ENCODE results near the gene FADS2.

Gene FADS2

DNA sequence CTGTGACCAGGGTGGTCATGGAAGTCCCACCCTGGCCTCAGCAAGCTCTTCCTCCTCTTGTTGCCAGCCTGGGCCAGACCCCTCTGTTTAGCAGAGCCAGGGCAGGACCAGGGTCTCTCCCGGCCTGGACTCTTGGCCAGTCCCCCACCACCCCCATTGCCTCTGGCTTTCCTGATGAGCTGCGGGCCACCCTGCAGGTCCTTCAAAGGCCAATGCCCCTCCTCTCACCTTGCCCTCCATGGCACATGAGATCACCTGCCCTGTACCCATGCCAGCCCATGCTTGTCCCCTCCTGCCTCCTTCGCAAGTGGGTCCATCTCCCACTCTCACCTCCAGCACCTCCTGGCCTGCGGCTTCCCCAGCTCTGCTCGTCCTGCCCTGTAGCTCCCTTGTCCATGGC lies 10.4 kb downstream of the FADS2 start:
- no peak for DNase-seq
- in situ Hi-C loops (cut with HindIII; ENCODE audit: low pct_ligation_motif_present, low pct_unique_long_range_greater_than_20kb, low sequenced_read_pairs), result no loop called here

DNA sequence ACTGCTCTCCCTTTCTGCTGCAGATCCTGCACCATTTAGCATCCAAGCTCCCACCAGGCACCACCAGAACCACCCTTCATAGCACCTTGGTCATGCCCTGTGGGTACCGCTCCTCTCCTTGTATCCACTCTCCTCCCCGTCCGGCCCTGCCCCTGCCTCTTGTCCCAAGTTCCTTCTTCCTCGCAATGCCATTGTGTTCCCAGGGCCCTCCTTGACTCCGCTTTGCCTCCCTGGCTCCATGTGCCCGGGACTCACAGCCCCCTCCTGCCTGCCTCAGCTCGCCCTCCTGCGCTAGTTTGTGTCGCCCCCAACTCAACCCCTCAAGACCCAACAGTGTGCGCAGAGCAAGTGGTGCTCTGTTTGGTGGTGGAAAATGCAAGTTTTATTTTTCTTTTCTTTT lies 10.8 kb downstream of the FADS2 start:
- no peak for DNase-seq
- in situ Hi-C loops (cut with HindIII; ENCODE audit: low pct_ligation_motif_present, low pct_unique_long_range_greater_than_20kb, low sequenced_read_pairs), result no loop called here

DNA sequence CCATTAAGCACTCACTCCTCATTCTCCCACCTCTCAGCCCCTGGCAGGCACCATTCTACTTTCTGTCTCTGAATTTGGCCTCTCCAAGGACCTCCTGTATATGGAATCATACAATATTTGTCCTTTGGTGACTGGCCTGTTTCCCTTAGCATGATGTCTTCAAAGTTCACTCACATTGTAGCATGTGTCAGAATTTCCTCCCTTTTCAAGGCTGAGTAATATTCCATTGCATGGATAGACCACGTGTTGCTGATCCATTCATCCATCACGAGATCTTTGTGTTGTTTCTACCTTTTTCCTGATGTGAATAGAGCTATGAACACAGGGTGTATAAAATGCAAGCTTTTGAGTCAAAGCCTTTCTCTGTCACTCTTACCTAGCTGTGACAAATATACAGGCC lies 11.6 kb downstream of the FADS2 start:
- in situ Hi-C loops (cut with HindIII; ENCODE audit: low pct_ligation_motif_present, low pct_unique_long_range_greater_than_20kb, low sequenced_read_pairs), result no loop called here
- DNase-seq, result no peak

DNA sequence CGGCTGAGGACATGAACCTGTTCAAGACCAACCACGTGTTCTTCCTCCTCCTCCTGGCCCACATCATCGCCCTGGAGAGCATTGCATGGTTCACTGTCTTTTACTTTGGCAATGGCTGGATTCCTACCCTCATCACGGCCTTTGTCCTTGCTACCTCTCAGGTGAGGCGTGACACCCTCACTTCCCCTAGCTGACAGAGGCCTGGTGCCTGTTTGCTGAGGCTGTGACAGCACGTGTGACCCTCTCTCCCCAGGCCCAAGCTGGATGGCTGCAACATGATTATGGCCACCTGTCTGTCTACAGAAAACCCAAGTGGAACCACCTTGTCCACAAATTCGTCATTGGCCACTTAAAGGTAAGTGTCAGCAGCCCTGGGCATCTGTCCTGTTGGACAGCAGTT lies 12.3 kb downstream of the FADS2 start:
- in situ Hi-C loops (cut with HindIII; ENCODE audit: low pct_ligation_motif_present, low pct_unique_long_range_greater_than_20kb, low sequenced_read_pairs), result no loop called here
- no peak for DNase-seq

DNA sequence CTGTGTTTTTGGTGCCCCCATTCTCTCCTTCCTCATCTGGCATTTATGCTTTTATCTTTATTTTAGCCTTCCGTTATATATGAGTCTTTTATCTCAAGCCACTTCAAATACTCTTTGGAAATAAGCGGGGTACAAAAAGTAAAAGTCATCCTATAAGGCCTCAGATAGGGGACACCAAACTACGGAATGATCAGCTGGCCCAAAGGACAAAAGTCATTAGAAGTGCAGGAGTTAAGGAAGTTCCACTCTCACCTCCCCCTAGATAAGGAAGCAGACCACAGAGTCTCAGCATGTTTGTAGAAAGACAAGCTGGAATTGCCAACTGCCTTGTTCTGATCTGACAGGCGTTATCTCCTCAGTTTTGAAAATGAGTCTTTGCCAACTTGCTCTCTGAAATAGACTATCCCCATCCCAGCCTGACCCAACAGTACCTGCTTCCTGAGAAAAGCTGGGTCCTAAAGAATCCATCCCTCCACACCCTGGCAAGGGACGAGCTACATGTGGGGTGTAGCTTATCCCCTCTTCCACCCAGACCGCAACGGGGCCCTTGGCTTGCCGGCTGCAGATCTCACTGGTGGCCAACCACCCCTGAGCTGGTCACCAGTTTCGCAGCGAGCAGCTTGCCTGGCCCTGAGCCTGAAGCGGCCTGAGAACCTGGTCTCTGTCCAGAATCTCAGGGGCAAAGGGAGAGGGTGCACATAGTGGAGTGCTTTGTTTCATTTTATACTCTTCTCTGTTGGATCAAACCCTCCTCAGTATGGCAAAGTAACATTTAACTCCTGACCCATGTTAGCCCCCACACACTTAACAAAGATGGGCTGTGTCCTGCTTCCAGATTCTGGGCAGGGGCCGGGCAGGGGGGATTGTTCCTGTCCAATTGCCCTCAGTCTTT lies 13.8 kb downstream of the FADS2 start:
- no peak for DNase-seq
- in situ Hi-C loops (cut with HindIII; ENCODE audit: low pct_ligation_motif_present, low pct_unique_long_range_greater_than_20kb, low sequenced_read_pairs), result no loop called here

DNA sequence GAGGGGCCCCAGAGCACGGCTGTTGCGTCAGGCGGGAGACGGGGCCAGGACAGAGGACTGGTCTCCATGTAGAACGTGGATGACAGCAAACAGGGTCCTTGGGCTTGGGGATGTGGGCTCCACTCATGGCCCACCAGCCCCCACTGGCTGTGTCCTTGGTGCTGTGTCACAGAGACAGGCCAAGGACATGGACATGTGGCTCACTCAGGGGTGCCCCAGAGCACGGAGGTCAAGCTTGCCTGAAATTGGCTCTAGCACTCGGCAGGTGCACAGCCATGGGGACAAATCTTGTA lies 14.4 kb downstream of the FADS2 start:
- in situ Hi-C loops (cut with HindIII; ENCODE audit: low pct_ligation_motif_present, low pct_unique_long_range_greater_than_20kb, low sequenced_read_pairs), result no loop called here
- no peak for DNase-seq

DNA sequence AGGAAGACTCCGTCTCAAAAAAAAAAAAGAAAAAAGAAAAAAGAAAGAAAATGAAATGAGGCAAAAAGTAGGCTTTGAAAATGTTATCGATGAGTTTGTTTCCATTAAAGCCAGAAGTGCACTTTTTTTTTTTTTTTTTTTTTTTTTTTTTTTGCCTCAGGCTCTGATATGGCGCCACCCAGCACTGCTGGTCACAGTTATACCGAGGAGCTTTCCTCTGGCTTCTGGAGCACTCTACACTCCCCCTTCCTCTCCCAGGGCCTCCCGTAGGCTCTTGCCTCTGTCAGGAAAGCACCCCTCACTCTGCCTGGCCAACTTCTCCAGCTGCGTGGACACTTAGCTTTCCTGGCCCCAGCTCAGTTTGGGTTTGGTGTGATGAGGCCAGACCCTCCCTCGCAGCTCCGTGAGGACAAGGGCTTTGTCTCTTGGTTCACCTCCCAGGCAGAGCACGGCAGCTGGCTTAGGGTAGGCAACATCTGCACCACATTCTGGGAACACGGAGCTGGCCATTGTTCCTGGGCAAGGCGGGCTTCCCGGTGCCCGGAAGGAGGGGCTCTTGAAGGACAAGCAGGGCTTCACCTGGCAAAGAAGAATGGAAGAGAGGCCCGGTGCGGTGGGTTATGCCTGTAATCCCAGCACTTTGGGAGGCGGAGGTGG lies 16.9 kb downstream of the FADS2 start:
- DNase-seq, result no peak
- in situ Hi-C loops (cut with HindIII; ENCODE audit: low pct_ligation_motif_present, low pct_unique_long_range_greater_than_20kb, low sequenced_read_pairs), result no loop called here

DNA sequence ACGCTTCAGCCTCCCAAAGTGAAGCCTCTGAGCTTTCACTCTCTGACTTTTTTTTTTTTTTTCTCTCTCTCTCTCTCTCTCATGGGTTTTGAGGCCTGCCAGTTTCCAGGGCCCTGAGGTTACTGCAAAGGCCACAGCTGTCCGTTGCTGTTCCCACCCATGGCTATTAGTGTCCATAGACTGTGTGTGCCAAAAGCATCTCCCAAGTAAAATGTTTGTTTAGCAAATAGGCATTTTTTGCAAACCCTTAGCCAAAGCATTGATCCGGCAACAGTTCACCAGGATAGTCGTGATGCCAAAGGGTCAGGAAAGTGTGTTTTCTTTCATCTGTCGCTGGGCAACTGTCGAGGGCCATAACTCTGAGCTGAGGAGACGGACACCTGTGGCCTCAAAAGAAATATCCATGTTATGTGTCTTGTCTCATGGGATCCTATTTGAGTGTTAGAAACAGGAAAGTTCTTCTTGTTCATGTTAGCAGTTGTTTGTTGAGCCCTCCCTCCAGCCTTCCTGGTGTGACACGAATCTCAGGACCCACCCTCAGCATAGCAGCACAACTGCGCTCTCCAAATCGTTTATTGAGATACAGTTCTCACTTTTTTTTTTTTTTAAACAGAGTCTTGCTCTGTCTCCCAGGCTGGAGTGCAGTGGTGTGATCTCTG lies 18.4 kb downstream of the FADS2 start:
- DNase-seq, result no peak
- in situ Hi-C loops (cut with HindIII; ENCODE audit: low pct_ligation_motif_present, low pct_unique_long_range_greater_than_20kb, low sequenced_read_pairs), result no loop called here

DNA sequence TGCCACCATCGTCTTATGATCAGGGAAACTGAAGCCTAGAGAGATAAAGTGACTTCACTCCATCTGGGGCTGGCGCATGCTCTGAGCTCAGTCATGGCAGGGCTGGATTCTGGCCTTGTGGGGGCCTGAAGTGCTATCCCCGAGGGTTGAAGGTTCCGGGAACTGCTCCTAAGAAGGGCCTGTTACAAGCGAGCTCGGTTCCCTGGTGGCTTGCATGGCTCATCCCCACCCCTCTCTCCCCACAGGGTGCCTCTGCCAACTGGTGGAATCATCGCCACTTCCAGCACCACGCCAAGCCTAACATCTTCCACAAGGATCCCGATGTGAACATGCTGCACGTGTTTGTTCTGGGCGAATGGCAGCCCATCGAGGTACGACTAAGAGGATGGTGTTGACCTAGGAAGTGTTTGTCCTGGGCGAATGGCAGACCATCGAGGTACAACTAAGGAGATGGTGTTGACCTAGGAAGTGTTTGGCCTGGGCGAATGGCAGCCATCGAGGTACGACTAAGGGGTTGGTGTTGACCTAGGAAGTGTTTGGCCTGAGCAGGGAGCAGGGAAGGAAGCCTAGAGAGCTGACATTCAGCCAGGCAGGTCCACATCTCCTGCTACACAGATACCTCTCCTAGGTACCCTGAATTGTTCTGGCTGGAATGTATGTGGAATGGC lies 19.9 kb downstream of the FADS2 start:
- in situ Hi-C loops (cut with HindIII; ENCODE audit: low pct_ligation_motif_present, low pct_unique_long_range_greater_than_20kb, low sequenced_read_pairs), result no loop called here
- no peak for DNase-seq

DNA sequence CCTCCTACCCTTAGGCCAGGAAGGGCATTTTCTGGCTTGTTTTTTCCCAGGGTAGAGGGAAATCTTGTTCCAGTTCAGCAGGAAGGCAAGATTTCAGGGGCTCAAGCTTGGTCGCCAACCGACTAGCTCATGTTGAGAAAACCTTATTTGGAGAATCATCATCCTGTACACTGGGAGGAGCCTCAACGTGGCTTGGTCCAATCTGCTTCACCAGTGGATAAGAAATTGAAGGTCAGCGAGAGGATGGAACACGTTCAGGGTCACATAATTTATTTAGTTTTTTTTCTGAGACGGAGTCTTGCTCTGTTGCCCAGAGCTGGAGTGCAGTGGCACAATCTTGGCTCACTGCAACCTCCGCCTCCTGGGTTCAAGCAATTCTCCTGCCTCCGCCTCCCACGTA lies 20.5 kb downstream of the FADS2 start:
- in situ Hi-C loops (cut with HindIII; ENCODE audit: low pct_ligation_motif_present, low pct_unique_long_range_greater_than_20kb, low sequenced_read_pairs), result no loop called here
- DNase-seq, result no peak

DNA sequence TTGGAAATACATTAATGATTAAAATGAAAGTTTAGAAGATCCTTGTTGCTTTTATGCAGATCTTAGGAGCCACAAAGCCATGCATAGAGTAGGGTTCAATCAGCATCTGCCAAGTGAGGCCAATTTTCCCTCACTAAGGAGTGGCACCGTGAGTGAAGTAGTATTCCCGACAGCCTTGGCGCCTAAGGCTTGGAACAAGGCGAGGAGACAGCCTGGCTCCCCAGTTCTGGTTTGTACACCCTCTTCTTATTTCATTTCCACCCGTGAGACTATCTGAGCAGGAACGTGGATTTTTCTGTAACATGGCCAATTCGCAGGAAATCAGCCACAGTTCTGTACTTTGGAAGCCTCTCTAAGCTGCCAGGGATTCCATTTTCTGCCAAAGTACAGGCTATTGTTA lies 22.6 kb downstream of the FADS2 start:
- DNase-seq, result no peak
- in situ Hi-C loops (cut with HindIII; ENCODE audit: low pct_ligation_motif_present, low pct_unique_long_range_greater_than_20kb, low sequenced_read_pairs), result no loop called here

DNA sequence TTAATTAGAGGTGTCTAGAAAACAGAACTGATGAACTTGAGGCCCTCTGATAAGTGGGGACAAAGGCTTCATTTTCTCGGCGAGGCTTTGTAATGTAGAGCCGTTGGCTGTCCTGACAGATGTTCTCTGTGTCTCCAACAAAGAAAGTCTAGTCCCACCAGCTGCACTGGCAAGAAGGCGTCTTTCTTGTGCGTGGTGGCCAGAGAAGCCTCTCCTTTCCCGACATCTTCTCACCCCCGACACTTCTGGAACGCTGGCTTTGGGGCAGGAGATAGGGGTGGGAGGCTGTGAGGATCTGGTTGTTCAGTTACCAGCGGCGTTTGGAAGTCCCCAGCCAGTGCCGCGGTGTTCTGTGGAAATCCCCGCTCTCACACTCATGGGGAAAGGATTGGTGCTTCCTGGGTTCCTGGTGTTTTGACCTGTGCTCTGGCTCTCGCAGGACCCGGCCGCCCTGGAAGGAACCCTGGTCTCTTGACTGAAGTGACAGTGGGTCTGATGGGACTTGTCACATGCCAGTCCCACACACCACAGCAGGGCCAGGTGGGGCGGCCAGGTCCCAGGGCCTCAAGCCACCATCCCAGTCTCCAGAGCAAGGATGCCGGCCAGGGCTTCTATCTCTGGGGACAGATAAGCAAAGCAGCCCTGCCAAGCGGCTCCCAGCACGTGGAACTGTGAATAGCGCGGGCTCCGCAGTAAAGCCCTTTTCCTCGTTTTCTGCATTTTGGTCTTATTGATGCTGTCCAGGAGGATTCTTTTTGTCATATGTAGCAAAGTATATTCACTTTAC lies 23.2 kb downstream of the FADS2 start:
- in situ Hi-C loops (cut with HindIII; ENCODE audit: low pct_ligation_motif_present, low pct_unique_long_range_greater_than_20kb, low sequenced_read_pairs), result no loop called here

DNA sequence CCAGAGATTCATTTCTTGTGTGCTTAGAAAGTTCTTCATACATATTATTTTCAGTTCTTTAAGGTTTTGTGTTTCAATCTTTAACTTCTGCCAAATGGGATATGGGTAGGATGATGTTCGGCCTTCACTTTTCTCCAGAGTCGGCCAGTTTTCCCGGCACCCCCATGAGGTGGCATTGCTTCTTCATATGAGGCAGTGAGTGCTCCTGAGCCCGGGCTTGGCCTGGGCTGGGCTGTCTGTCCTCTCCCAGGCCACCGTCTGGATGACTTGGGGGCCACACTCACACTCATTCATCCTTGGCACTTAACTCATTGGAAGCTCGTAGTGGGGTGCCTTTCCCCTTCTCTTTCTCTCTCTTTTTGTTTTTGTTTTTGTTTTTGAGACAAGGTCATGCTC lies 23.8 kb downstream of the FADS2 start:
- in situ Hi-C loops (cut with HindIII; ENCODE audit: low pct_ligation_motif_present, low pct_unique_long_range_greater_than_20kb, low sequenced_read_pairs), result no loop called here
- DNase-seq, result no peak

More for the DNA sequence above, 23.2 kb downstream of the FADS2 start:
- DNase-seq, result no peak

DNA sequence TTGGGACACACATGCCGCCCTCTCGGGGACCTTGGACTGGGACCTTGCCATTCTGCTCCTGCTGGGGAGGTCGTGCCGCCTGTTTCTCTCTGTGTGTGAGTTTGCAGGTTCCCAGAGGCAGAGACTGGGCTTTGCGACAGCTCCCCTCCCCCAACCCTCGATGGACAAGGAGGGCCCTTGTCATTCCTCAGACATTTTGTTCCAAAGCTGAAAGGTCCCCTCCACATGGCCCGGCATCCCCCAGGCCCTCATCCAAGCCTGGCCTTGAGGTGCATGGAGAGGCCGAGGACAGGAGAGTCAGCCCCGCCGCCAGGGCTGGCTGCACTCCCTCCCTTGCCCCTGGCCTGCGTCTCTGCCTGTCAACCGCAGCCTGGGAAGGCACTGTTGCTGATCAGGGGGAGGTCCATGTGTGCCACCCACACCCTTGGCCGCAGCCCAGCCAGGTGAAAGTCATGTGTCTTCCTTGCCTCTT lies 25.6 kb downstream of the FADS2 start:
- in situ Hi-C loops (cut with HindIII; ENCODE audit: low pct_ligation_motif_present, low pct_unique_long_range_greater_than_20kb, low sequenced_read_pairs), result no loop called here

DNA sequence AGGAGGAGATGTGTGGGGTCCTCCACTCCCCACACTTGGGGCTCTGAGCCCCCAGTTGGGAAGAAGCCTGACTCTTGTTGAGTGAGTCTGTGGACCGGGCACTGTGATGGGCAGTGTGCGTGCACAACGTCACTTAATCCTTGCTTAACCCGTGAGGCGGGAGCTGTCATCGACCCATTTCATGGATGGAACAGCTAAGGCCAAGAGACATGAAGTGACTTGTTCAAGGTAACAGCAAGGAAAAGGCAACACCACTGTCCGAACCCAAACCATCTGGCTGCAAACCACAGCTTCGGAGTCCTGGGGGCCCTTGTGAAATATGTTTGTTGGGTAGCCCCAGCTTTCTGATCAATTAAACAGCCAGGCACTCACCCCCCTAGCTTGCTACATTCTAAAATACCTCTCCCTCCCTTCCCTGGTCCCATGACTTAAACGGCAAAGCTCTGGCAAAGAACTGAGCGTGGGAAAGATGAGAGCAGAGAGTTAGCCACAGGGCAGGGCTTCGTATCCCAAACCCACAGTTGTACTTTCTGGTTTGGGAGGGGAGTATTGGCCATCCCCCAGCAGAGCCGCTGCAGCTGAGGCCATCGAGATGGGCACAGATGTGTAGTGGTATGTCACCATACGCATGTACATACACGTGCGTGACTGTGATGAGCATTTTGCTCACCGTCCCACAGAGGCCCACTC lies 26.3 kb downstream of the FADS2 start:
- in situ Hi-C loops (cut with HindIII; ENCODE audit: low pct_ligation_motif_present, low pct_unique_long_range_greater_than_20kb, low sequenced_read_pairs), result no loop called here
- DNase-seq, result no peak

More for the DNA sequence above, 25.6 kb downstream of the FADS2 start:
- no peak for DNase-seq

DNA sequence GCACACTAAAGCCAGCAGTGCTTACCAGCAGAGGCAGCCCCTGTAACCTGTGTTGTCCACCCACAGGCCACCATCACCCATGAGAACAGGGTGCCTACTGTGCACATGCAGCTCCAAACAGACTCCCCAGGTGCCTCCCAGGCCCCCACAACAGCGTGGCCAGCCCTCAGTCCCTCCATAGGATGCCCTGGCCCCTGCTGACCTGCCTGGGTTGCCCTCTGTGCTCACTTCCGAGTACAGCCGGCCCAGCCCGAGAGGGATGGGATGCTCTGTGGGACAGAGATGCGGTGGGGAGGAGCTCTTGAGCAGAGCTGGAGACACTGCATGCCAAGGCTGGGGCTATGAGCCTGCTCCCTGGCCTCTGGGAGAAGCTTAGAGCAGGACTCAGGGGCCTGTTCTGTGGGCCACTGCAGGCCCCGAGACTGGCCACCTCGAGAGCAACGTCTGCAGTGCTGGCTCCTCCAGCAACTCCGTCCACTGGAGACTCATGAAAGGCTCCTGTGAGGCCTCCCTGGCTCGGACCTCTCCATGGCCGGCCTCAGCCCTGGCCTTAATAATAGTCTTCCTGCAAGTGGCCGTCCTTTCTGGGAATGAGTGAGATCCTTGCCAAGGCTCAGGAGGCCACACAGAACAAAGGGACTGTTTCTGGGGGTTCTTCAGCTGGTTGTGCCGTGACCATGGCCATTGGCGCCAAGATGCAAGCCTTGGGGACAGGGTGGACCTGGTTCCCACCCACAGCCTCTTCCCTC lies 27.0 kb downstream of the FADS2 start:
- in situ Hi-C loops (cut with HindIII; ENCODE audit: low pct_ligation_motif_present, low pct_unique_long_range_greater_than_20kb, low sequenced_read_pairs), result no loop called here
- DNase-seq, result no peak

DNA sequence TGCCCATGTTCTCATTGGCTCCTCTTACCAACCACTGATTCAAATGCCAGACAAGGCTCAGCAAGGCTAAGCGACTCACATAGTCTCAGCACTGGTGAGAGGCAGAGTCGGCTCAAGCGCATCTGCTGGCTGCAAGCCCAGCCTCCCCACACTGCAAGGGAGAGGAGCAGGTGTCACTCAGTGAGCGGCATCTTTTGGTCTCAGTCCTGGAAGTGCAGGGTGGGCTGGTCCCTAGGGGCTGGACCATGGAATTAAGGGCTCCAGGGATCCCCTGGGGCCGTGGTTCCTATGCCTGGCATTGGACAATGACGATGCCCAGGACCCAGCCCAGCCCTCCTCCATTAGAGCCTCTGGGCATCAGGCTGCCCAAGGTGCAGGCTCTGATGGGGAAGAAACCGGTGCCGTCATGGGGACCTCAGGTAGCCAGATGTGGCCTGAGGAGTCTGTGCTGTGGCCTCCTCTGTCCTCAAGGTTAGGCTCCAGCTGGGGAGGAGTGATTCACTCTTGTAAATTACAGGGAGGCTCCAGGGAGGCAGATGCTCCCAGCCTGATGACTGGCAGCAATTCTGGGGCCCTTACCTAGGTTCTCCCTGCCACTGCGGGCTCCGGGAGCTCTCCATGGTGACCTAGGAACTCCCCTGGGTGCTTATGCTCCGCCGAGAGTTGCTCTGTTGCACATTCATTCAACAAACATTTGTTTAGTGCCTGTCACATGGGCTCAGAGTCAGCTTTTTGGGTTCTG lies 28.0 kb downstream of the FADS2 start:
- in situ Hi-C loops (cut with HindIII; ENCODE audit: low pct_ligation_motif_present, low pct_unique_long_range_greater_than_20kb, low sequenced_read_pairs), result no loop called here
- no peak for DNase-seq

Data from ACHN (cell line).